Measurements from ENCODE around the gene SCYGR2. TPM values are rescaled to one million over a fixed set of nuclear protein-coding genes. Genes with fewer than 3 reads are reported as not detected.
"Not testable (repeated sequence)": the region's sequence is repeated elsewhere in the genome, so short reads cannot be mapped to it uniquely, and the experiment has no call there.

Gene SCYGR2, protein sequence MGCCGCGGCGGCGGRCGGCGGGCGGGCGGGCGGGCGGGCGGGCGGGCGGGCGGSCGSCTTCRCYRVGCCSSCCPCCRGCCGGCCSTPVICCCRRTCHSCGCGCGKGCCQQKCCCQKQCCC
- not detected for total RNA-seq

DNA sequence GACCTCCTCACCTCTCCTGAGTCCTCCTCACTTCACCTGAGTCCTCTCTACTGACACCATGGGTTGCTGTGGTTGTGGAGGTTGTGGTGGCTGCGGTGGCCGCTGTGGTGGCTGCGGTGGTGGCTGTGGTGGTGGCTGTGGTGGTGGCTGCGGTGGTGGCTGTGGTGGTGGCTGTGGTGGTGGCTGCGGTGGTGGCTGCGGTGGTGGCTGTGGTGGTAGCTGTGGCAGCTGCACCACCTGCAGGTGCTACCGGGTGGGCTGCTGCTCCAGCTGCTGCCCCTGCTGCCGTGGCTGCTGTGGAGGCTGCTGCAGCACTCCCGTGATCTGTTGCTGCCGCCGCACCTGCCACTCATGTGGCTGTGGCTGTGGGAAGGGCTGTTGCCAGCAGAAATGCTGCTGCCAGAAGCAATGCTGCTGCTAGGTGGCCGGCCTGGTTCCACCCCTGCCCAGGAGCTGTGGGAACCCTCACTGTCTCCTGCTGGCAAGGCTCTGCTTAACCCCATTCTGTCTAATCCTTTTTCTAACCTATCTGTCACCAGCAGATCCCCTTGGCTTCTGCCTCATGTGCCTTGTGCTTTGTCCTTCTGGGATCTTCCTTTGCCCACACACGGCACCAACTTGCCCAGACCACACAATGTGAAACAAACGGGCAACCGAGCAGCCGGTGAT, at the start of gene SCYGR2:
Gene SCYGR2 (plus strand): TSS at position 59 of the 669 bp plus-strand sequence. CDS start 0 bp downstream, at position 59.
- H3K9me3 ChIP-seq; H3K36me3 ChIP-seq; intact Hi-C loops (cut with DNase I; ENCODE audit: low total_unique reads): not testable (repeated sequence)

DNA sequence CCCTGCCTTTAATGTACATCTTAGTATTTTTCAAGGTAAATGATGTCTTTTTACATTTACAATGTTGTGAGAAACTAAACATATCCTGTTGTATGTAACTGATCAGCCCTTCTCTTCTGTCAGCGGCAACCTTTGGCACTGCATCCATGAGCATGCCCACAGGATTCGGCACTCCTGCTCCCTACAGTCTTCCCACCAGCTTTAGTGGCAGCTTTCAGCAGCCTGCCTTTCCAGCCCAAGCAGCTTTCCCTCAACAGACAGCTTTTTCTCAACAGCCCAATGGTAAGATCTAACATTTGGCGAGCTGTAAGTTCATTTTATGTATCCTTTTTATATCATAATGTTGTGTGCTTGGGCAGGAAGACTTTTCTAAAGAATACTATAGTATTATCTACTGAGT, 46.9 kb upstream of the SCYGR2 start:
- intact Hi-C loops (cut with DNase I; ENCODE audit: low total_unique reads) = no loop called here
- Histone ChIP-seq H3K9me3 (no peaks in the 10 kb centered on the region), H3K4me3 (no peak overlapping the region), H3K27ac (no peak overlapping the region), H3K27me3 (no peaks in the 10 kb centered on the region), H3K36me3 (peaks cover 6% of the 10 kb centered on the region), H3K4me1 (no peaks in the 10 kb centered on the region)
- TF ChIP-seq, protein P1, sequence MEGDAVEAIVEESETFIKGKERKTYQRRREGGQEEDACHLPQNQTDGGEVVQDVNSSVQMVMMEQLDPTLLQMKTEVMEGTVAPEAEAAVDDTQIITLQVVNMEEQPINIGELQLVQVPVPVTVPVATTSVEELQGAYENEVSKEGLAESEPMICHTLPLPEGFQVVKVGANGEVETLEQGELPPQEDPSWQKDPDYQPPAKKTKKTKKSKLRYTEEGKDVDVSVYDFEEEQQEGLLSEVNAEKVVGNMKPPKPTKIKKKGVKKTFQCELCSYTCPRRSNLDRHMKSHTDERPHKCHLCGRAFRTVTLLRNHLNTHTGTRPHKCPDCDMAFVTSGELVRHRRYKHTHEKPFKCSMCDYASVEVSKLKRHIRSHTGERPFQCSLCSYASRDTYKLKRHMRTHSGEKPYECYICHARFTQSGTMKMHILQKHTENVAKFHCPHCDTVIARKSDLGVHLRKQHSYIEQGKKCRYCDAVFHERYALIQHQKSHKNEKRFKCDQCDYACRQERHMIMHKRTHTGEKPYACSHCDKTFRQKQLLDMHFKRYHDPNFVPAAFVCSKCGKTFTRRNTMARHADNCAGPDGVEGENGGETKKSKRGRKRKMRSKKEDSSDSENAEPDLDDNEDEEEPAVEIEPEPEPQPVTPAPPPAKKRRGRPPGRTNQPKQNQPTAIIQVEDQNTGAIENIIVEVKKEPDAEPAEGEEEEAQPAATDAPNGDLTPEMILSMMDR (IDR thresholded peaks at IDR 0.05) = no peak
- no peak for TF ChIP-seq POLR2AphosphoS5 (IDR thresholded peaks at IDR 0.05)
- no peak for TF ChIP-seq POLR2A (IDR thresholded peaks at IDR 0.05)
- no peak for DNase-seq (ENCODE audit: low spot score in 2 of 2)

More for the DNA sequence above, at the start of gene SCYGR2:
- H3K4me3 ChIP-seq; DNase-seq (ENCODE audit: low spot score in 2 of 2); H3K27ac ChIP-seq; H3K4me1 ChIP-seq; H3K27me3 ChIP-seq: not testable (repeated sequence)

DNA sequence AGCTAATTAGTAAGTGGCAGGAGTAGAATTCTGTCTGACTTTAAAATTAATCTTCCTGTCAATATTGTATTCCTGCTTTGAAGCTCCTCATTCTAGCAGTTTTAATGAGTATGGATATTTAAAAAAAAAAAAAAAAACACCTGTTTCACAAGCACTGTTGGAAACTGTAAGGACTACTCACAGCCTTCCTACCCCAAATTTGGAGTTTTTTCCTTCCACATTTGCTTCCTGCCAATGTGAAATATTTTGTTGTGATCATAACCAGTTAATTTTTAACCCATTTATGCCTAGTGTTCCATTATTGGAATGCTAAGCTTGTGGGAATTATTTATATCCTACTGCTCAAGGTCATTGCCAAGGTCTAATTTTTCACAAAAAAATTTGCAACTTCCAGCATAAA, 36.1 kb upstream of the SCYGR2 start:
- intact Hi-C loops (cut with DNase I; ENCODE audit: low total_unique reads) = no loop called here
- Histone ChIP-seq H3K4me1 (no peaks in the 10 kb centered on the region), H3K9me3 (no peaks in the 10 kb centered on the region), H3K36me3 (no peaks in the 10 kb centered on the region), H3K27me3 (no peaks in the 10 kb centered on the region), H3K27ac (no peak overlapping the region), H3K4me3 (no peak overlapping the region)
- no peak for TF ChIP-seq POLR2AphosphoS5 (IDR thresholded peaks at IDR 0.05)
- TF ChIP-seq POLR2A (IDR thresholded peaks at IDR 0.05) = no peak
- TF ChIP-seq, protein P1 (IDR thresholded peaks at IDR 0.05) = no peak
- no peak for DNase-seq (ENCODE audit: low spot score in 2 of 2)

DNA sequence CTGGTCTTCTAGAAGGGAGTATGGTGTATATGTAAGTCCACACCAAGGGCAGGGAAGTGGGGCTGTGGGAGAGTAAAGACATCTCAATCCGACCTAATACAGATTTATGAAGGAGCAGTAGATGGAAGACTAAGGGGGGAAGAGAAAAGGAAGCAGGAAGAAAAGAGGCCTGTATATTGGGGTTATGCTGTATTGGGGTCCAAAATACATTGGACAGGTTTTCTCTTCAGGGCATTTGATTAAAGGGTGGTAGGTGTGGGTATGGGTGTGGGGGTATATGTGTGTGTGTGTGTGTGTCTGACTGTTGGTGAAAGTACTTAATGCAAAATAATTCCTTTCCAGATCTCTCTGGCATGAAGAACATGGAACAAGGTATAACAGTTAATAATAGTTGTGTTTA, 33.6 kb upstream of the SCYGR2 start:
- Histone ChIP-seq H3K27ac (no peak overlapping the region), H3K4me3 (no peak overlapping the region), H3K36me3 (no peaks in the 10 kb centered on the region), H3K27me3 (no peaks in the 10 kb centered on the region), H3K4me1 (no peaks in the 10 kb centered on the region), H3K9me3 (no peaks in the 10 kb centered on the region)
- TF ChIP-seq, protein P1 (IDR thresholded peaks at IDR 0.05) = no peak
- TF ChIP-seq POLR2A (IDR thresholded peaks at IDR 0.05) = no peak
- no peak for TF ChIP-seq POLR2AphosphoS5 (IDR thresholded peaks at IDR 0.05)
- intact Hi-C loops (cut with DNase I; ENCODE audit: low total_unique reads) = no loop called here
- DNase-seq (ENCODE audit: low spot score in 2 of 2) = no peak

DNA sequence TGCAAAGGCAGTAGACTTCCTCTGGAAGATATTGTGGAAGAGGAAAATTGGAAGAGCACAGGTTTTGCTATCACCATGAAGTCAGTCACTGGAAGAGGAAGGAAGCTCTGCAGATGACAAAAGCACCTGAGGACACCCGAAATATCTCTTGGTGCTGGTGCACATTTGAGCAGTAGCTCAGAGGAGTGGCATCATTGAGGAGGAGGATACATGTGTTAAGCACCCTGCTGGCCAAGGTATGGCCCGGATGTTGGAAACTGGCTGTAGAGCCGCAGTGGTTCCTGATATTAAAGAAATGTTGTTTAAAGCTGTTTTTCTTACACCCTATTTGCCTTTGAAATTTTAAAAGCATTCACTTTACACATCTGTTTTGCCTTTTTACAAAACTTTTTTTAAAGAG, 32.7 kb upstream of the SCYGR2 start:
- Histone ChIP-seq H3K4me3 (no peak overlapping the region), H3K9me3 (no peaks in the 10 kb centered on the region), H3K4me1 (no peaks in the 10 kb centered on the region), H3K27ac (no peak overlapping the region), H3K27me3 (no peaks in the 10 kb centered on the region), H3K36me3 (no peaks in the 10 kb centered on the region)
- intact Hi-C loops (cut with DNase I; ENCODE audit: low total_unique reads) = no loop called here
- no peak for TF ChIP-seq POLR2A (IDR thresholded peaks at IDR 0.05)
- TF ChIP-seq, protein P1 (IDR thresholded peaks at IDR 0.05) = no peak
- no peak for DNase-seq (ENCODE audit: low spot score in 2 of 2)

Measured in breast epithelium (tissue), 4 donors.